Smooth muscle cell (in vitro differentiated cells): ENCODE results near the gene HOXB5. TPM values are rescaled to one million over a fixed set of nuclear protein-coding genes. Genes with fewer than 3 reads are reported as not detected.
A peak's percentile ranks its signal among the peaks of the same experiment; 100 is the strongest.

Experiments used
- DNase-seq: peaks from one replicate; lab custom pipeline; 2025; ENCODE audit not compliant: unreplicated experiment; lab: John Stamatoyannopoulos, UW
- H2AFZ ChIP-seq: fragments of 200-600 bp; sonication (generic); 2 replicates; pipeline ENCODE4 v1.6.0; 2016; ENCODE audit warnings: antibody characterized with exemption, low read depth, mild to moderate bottlenecking
- H3F3A ChIP-seq: fragments of 200-600 bp; sonication (generic); 2 replicates; pipeline ENCODE4 v1.6.0; 2017; ENCODE audit warnings: antibody characterized with exemption, low read depth
- H3K27ac ChIP-seq: fragments of 200-600 bp; sonication (generic); 2 replicates; pipeline ENCODE4 v1.5.1; 2016; ENCODE audit warnings: low read depth, mild to moderate bottlenecking
- H3K27me3 ChIP-seq: fragments of 200-600 bp; sonication (generic); 2 replicates; pipeline ENCODE4 v1.6.1; 2016; ENCODE audit warnings: low read depth, mild to moderate bottlenecking
- H3K36me3 ChIP-seq: fragments of 200-600 bp; sonication (generic); 2 replicates; pipeline ENCODE4 v1.5.1; 2016; ENCODE audit warnings: low read depth
- H3K4me1 ChIP-seq: fragments of 200-600 bp; sonication (generic); 2 replicates; pipeline ENCODE4 v1.5.1; 2016; ENCODE audit warnings: low read depth
- H3K4me2 ChIP-seq: fragments of 200-600 bp; sonication (generic); 2 replicates; pipeline ENCODE4 v1.6.0; 2016; ENCODE audit warnings: mild to moderate bottlenecking
- H3K4me3 ChIP-seq: fragments of 200-600 bp; sonication (generic); 2 replicates; pipeline ENCODE4 v1.5.1; 2016; ENCODE audit warnings: mild to moderate bottlenecking
- H3K79me2 ChIP-seq: fragments of 200-600 bp; sonication (generic); 2 replicates; pipeline ENCODE4 v1.6.0; 2016; ENCODE audit warnings: low read depth, mild to moderate bottlenecking
- H3K9ac ChIP-seq: fragments of 200-600 bp; sonication (generic); 2 replicates; pipeline ENCODE4 v1.6.0; 2016; ENCODE audit warnings: low read depth
- H3K9me3 ChIP-seq: fragments of 200-600 bp; sonication (generic); replicated peaks from 2 replicates; pipeline ENCODE4 v1.5.1; 2016; ENCODE audit warnings: low read depth
- H4K20me1 ChIP-seq: fragments of 200-600 bp; sonication (generic); 2 replicates; pipeline ENCODE4 v1.6.0; 2016; ENCODE audit warnings: low read depth
- WGBS: methylation state at CpG from one replicate; pipeline ENCODE4 v1.1.7; 2016; ENCODE audit warnings: low lambda C conversion rate; 5-methylcytosine and 5-hydroxymethylcytosine counted together
- polyA plus RNA-seq: library from polyadenylated mRNA; unstranded; fragments of >200 nt; fragmentation: Nextera tagmentation; extraction: Ambion mirVana; gene quantifications from 2 replicates; pipeline ENCODE4 v1.2.1, GENCODE V29; 2016
- total RNA-seq: library from RNA; depleted of rRNA; stranded (reverse); fragments of >200 nt; gene quantifications from 2 replicates; pipeline ENCODE4 v1.2.3, GENCODE V29; 2014
- TF ChIP-seq, protein P1 (sequence below): fragments of 200-600 bp; sonication (generic); IDR thresholded peaks from 2 replicates; pipeline ENCODE4 v1.5.1; 2017; ENCODE audit warnings: borderline replicate concordance, mild to moderate bottlenecking, antibody characterized with exemption; ENCODE audit not compliant: insufficient read depth, poor library complexity, severe bottlenecking

HOXB5 gene
- total and polyA plus RNA-seq, 2 experiments from 2014 or later: 0.49 to 1.8 TPM

DNA sequence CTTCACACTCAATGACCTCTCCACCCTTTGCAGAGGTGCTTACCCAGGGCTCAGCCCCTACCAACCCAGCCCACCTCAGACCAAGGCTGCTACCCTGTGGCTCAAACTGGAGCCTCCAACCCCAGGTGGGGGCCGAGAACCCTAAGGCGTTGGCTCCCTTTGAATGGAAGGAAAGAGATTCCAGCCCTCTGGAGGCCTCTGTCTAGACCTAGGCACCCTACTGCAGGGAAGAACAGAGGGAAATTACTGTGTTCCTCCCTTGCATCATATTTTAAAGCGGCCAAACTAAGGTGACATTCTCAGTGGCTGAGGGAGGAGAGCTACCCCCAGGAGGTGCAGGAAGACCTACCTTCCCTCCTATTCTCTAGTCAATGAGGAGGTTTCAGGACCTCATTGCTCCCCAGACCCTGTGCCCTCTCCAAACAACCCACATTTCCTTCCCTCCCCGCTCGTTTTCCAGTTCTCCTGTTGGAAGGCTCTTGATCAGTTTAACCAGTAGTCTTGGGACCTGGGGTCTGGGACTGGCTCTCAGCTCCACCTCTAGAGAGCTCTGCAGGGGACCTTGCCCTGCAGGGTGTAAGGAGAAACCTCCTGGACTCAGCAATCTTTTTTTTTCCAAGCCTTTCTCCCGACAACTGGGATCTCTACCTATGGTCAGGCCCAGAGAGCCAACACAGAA is 27.0 kb upstream of the HOXB5 start:
- Histone ChIP-seq H3K27ac (peak overlapping the region; percentile 66), H3K9ac (no peak overlapping the region), H3K9me3 (no peaks in the 10 kb centered on the region), H3F3A (peaks cover 5% of the 10 kb centered on the region), H3K79me2 (peaks cover 46% of the 10 kb centered on the region), H4K20me1 (peaks cover 82% of the 10 kb centered on the region), H3K4me1 (peaks cover 15% of the 10 kb centered on the region), H3K27me3 (peaks cover 97% of the 10 kb centered on the region), H2AFZ (no peak overlapping the region), H3K36me3 (no peaks in the 10 kb centered on the region), H3K4me3 (no peak overlapping the region), H3K4me2 (peak overlapping the region; percentile 91)
- no peak for DNase-seq
- TF ChIP-seq, protein P1, sequence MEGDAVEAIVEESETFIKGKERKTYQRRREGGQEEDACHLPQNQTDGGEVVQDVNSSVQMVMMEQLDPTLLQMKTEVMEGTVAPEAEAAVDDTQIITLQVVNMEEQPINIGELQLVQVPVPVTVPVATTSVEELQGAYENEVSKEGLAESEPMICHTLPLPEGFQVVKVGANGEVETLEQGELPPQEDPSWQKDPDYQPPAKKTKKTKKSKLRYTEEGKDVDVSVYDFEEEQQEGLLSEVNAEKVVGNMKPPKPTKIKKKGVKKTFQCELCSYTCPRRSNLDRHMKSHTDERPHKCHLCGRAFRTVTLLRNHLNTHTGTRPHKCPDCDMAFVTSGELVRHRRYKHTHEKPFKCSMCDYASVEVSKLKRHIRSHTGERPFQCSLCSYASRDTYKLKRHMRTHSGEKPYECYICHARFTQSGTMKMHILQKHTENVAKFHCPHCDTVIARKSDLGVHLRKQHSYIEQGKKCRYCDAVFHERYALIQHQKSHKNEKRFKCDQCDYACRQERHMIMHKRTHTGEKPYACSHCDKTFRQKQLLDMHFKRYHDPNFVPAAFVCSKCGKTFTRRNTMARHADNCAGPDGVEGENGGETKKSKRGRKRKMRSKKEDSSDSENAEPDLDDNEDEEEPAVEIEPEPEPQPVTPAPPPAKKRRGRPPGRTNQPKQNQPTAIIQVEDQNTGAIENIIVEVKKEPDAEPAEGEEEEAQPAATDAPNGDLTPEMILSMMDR: no peak
- 59% methylated on average over 6 of the region's 6 CpGs for WGBS

DNA sequence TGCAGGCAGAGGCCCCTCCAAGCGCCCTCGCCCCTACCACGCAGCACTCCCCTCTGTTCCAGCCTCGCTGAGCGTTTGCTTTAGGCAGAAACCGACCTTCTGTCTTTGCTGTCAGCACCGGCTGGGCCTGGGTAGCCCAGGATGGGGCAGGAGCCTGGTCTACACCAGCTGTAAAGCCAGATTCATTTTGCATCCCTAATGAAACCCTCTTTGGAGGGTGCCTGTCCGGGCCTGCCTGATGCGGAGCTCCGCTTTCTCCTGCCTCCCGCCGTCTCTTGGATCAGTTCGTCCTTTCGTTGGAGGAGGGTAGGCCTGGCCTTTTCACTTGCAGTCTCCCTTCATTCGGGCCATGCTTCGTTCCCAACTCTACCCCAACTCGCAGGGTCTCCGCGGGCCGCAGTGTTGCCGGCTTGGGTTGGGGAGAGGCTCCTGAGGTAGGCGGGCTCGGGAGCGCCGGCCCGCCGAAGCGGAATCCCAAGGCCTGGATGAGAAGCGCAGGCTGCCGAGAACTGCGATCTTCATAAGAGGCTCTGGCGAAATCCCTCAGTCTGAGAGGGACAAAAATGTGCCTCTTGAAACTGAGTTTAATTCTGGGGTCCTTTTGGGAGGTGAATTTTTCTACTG is 26.4 kb upstream of the HOXB5 start:
- H3K9me3 ChIP-seq: no peaks in the 10 kb centered on the region
- H3K79me2 ChIP-seq: peaks cover 43% of the 10 kb centered on the region
- TF ChIP-seq, protein P1: no peak
- WGBS: 14% methylated on average over 32 of the region's 32 CpGs
- H2AFZ ChIP-seq: no peak overlapping the region
- peaks cover 79% of the 10 kb centered on the region for H4K20me1 ChIP-seq
- DNase-seq: no peak
- H3K9ac ChIP-seq: no peak overlapping the region
- peak overlapping the region; percentile 91 for H3K4me2 ChIP-seq
- no peaks in the 10 kb centered on the region for H3K36me3 ChIP-seq
- peak overlapping the region; percentile 52 for H3K4me3 ChIP-seq
- H3K4me1 ChIP-seq: peaks cover 9% of the 10 kb centered on the region
- H3K27ac ChIP-seq: peak overlapping the region; percentile 66
- H3F3A ChIP-seq: peaks cover 8% of the 10 kb centered on the region
- H3K27me3 ChIP-seq: peaks cover 97% of the 10 kb centered on the region

DNA sequence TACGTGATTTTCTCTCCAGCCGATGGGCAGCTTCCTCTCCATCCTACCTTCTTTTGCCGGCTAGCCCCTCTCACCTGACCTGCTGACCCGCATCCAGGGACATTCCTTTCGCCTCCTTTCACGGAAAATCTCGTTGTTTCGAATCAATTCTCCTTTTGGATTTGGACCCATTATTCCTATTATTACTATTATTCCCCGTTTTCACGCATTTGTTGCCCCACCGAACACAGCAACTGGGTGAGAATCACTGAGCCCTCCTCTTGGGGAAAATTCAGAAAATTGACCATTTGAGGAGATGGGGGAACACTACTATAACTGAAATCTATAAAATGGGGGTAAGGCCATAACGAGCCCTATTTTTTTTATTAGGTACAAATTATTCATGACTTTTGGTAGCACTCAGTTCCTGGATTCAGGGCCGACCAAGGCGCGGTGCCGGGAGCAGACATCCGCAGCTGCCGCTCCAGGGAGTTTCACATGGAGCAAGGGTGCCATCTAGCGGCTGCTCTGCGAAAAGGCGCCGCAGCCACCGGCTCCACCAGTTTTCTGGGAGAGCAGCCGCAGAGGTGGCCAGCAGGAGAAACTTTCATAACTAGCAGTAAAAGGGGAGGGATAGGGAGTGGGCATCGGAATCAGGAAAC is 24.8 kb upstream of the HOXB5 start:
- H2AFZ ChIP-seq: no peak overlapping the region
- peak; percentile 76 for DNase-seq
- WGBS: 7% methylated on average over 25 of the region's 25 CpGs

More for the DNA sequence above, 24.8 kb upstream of the HOXB5 start:
- peak overlapping the region; percentile 52 for H3K4me3 ChIP-seq
- H3K36me3 ChIP-seq: no peaks in the 10 kb centered on the region
- H3F3A ChIP-seq: peaks cover 8% of the 10 kb centered on the region
- peaks cover 41% of the 10 kb centered on the region for H3K79me2 ChIP-seq
- H3K27me3 ChIP-seq: peaks cover 93% of the 10 kb centered on the region
- no peaks in the 10 kb centered on the region for H3K9me3 ChIP-seq
- peak overlapping the region; percentile 66 for H3K27ac ChIP-seq
- H3K4me2 ChIP-seq: peak overlapping the region; percentile 98
- peaks cover 9% of the 10 kb centered on the region for H3K4me1 ChIP-seq
- peak overlapping the region; percentile 1 for H3K9ac ChIP-seq
- H4K20me1 ChIP-seq: peaks cover 63% of the 10 kb centered on the region
- TF ChIP-seq, protein P1: peak; percentile 99
